HG02678 (cell line): ENCODE results near the gene MGAT5B.
"Not testable (repeated sequence)": the region's sequence is repeated elsewhere in the genome, so short reads cannot be mapped to it uniquely, and the experiment has no call there.

Source experiments
- ATAC-seq: cut with Tn5 transposase; IDR thresholded peaks from one replicate; pipeline ENCODE4 v1.9.1; 2021; ENCODE audit warnings: mild to moderate bottlenecking, moderate library complexity; ENCODE audit not compliant: unreplicated experiment

Gene MGAT5B

DNA sequence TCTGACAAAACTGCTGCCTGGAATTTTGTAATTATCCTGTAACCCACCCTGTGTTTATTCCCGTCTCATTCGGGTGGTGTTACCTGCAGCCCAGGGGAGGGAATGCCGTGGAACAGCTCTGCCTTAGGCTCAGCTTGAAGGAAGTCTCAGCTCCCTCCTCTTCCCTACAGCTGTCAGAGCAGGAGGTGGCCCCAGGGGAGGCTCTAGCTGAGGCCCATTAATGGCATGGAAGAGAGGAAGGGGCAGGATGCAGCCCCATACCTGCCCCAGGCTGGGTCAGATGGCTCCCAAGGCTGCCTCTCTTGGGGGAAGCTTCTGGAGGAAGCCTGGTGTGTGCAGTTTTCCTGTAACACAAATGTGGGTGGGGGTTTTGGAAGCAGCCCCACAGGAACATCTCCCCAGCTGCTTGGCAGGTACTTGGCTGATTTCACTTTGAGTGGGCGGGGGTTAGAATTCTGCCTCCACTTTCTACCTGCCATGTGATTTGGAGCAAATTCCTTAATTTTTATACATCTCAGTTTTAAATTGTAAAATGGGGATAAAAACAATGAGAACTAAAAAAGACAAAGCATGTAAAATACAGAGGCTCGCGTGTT, 103.9 kb downstream of the MGAT5B start:
- no peak for ATAC-seq

GRCh38 chr17:76973040-76973439, 104.8 kb downstream of the MGAT5B start:
- ATAC-seq, result no peak

DNA sequence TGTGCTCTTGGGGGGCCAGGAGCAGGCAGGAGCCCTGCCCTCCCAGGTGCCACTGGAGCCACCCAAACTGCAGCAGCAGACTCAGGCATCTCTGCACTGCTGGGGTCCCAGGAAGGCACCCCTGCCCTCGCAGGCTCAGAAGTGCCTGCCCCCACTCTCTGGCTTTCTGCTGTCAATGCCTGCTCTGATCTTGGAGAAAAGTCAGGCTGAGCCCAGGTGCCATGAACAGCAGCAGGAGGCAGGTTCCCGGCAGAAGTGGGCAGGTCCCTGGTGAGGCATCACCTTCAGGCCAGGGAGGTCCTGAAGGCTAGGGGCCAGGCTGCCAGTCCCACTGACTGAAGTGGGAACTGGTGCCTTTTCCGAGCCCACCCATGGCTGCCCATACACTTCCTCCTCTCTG, 106.5 kb downstream of the MGAT5B start:
- ATAC-seq, result no peak

DNA sequence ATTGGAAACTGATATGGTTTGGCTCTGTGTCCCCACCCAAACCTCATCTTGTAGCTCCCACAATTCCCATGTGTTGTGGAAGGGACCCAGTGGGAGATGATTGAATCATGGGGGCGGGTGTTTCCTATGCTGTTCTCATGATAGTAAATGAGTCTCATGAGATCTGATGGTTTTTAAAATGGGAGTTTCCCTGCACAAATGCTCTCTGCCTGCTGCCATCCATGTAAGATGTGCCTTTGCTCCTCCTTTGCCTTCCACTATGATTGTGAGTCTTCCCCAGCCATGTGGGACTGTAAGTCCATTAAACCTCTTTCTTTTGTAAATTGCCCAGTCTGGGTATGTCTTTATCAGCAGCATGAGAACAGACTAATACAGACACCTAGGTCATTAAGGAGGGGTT, 109.8 kb downstream of the MGAT5B start:
- ATAC-seq, result not testable (repeated sequence)

DNA sequence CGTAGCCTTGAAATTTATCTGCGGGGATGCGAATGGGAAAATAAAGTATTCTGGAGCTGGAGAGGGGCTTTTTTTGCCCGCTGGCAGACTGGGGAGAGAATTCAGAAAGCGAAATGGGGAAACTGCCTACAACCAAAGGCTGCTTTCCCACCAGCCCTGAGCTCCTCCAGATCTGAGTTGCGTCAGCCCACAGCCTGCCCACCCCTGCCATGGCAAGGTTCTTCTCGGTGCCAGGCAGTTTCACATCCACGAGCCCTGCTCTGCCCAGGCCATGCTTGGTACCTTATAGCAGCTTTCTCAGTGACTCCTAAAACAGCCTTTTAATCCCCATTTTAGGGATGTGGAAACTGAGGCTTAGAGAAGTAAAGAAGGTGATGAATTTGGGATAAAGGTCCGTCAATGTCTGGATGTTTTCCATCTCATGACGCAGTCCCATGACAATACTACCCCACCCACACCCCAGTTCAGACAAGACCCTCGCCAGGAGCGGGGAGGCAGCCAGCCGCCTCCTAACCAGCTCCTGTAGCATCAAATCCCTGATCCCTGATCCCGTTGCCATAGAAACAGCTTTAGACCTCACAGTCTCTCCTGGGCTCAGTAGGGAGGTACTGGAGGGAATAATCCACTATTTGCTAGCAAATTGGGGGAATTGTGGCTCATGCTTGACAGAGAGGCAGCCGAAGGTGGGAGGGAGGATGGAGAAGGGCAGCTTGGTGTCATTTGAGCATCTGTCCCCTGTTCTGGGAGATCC, 113.5 kb downstream of the MGAT5B start:
- ATAC-seq, result no peak

DNA sequence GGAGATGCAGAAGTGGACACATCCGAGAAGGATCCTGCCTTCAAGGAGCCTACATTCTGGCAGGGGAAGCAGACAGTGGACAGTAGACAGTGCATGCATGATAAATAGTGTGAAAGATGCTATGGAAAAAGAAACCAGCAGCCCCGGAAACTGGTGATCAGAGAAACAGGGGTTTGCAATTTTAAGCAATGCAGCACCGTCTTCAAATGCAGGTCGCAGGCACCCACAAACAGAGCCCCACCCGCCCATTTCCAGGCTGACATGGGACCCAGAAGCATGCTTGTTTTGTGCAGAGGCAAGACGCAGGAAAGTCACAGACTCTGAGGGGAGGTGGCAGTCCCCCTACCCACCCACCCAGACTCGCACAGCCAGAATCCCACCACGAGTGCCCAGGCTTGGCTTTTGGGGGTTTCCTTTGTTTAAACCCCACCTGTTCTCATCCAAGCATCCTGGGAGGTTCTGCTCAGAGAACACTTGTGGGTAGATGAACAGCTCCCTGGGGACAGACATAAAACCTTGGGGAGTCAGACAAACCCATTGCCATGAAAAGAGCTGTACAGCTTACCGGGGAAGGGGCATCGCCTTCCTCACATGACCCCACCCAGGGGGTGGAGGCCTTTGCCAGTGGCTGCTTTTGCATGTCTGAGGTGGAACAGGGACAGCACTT, 114.3 kb downstream of the MGAT5B start:
- ATAC-seq, result no peak

DNA sequence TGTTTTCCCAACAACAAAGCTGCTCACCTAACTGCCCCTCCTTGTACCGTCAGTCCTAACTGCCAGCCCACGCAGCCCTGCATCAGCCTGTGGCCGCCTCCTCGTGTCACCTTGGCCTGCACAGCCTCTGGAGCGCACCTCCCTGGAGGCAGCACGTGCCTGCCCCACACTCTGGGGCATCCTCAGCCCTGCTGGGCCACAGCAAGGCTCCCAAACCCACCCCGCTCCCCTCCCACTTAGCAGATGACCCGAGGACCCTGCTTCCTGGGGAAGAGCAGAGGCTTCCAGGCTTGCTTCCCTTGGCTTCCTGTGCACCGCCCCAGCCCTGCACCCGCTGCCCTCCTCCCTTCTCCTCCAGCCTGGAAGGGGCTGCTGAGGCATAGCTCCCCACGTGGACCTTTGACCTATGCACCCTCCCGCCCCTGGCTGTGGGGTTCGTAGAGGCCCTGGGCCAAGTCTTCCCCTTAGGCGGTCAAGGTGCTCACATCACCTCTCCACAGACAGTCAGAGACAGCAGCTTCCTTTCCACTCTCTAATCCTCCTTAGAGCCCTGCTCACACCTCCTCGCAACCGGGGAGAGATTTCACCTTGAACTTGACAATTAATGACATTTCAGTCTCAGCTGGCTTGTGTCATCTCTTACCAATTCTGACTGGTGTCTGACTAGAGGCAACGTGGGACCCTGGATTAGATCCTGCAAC, 115.0 kb downstream of the MGAT5B start:
- no peak for ATAC-seq

DNA sequence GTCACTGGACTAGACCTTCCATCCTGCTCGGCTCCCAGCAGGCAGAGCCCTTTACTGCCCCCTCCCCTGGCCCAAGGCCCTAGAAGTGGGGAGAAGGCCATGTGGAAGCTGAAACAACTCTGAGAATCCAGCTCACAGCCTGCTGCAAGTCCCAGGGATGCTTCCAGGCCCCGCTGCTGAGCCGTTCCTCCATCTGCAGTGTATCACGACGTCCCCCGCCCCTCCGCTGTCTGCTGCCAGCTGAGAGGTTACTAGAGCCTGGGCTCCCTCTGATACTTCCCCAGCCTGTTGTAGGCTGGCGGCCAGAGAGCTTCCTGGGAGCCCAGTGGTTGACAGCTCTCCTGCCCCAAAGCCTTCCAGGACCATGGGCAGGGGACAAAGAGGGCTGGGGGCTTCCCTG, 118.2 kb downstream of the MGAT5B start:
- no peak for ATAC-seq

GRCh38 chr17:76987486-76988093, 119.4 kb downstream of the MGAT5B start:
- no peak for ATAC-seq

DNA sequence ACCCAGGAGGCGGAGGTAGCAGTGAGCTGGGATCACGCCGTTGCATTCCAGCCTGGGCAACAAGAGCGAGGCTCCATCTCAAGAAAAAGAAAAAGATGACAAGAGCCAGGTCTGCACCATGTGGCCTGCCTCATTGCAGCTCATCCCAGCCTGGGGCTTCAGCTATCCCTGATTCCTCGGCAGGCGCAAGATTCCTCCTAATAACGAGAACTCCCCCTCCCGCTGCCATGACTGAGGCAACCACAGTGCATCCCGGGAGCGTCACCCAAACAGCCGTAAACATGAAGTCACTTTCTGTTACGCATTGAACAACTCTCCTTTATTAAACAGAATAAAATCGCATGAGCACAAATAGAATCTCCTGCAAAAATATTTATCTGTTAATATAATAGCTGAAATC, 120.6 kb downstream of the MGAT5B start:
- ATAC-seq, result no peak

DNA sequence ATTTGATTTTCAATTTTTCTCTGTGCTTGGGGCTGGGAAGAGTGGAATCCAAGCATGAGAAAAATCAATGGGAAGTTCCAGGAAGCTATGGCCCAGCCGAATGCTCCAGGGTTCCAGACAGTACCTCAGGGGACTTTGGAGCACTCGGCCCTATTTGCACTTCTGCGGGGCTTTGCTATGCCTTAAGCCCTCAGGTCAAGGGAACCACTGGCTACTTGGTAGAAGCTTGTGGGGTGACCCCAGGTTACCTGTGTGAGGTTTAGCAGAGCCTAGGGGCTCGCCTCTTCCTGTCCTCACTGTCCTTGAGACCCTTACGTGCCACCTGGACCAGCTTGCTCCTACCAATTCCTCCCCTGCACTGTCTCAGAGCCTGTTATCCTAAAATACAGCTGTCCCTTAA, 121.3 kb downstream of the MGAT5B start:
- no peak for ATAC-seq

DNA sequence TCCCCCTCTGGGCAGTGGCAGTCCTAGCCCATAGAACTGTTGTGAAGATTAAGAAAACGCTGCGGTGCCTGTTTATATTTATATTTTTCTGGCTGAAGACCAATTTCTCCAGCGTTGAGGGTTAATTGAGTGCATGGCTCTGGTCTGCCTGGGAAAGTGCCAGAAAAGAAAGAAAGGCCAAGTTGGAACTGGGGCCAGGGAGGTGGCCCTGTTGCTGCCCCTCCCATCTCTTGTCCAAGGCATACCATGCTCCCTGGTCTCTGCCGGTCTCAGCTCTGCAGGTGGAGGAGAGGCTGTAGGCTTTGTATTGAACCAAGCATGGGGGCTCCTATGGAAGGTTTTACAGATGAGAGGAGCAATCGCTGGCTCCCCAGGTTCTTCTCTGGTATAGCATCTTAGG, 124.7 kb downstream of the MGAT5B start:
- ATAC-seq, result no peak

DNA sequence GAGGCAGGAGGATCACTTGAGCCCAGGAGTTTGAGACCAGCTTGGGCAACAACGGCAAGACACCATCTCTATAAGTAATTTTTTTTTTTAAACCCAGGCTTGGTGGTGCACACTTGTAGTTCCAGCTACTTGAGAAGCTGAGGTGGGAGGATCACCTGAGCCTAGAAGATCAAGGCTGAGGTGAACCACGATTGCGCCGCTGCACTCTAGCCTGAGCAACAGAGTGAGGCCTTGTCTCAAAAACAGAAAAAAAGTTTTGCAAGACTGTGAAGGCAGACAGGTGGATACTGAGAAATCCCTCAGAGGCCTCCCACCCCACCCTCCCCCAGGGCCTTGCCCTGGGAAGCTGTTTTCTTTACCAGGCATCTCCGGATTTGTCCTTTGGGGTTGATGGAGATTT, 125.4 kb downstream of the MGAT5B start:
- ATAC-seq, result no peak

DNA sequence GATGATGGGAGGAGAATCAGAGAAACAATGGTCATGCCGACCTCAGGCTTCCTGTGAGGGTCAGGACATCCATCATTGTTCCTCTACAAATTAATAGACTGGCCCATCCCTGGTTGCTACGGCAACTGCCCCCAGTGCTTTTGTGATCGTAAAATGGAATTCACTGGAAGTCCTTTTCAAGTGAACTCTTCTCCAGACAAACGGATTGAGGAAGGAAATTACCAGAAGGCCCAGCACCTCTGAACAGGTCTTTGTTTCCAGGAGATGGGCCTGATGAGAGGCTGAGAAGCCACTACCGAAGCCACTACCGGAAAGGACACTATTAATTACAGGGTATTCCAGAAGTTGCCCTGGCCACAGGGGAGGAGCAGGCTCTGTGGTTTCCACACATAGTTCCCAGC, 126.0 kb downstream of the MGAT5B start:
- no peak for ATAC-seq

- no peak for ATAC-seq
Observed at GRCh38 chr17:76995387-76996105, 127.3 kb downstream of the MGAT5B start.

DNA sequence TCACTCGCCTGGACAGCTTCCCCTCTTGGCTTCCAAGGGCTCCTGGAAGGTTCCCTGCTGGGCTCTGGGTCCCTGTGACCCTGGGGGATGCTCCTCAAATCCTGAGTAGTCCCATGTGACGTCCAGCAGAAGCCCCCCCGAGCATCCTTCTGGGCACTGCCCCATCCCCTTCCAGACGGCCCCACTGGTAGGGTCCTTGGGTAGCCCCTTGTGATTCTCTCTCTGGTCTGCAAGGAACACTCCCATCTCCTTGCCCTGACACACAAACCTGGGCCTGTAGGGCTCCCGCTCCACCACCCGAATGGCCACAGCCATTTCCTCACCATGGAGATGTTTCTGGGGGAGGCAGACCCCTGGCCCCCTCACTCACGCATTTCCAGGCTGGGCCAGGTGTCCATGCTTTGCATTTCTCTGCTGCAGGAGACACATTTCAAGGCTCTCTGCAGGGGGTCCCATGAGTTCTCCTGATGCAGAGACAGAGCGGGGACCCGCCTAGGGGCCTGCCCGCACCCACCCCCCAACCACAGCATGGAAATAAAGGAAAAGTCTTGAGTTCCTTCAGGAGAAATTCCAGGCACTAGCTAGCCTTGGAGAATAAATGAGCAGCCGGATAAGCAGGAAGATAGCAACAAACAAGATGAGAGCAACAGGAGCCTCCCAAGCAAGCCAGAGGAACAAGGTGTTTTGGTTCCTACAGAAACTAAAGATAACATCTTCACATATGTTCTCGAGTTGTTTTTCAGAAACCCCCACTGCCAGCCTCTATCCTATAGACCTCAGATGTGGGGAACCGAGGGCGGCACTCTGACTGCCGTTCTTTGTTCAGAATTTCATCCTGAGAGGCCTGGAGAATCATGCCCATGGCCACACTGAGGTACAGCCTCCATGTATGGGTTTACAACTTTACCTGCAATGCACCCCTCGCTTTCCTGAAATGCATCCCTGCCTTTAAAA, 128.8 kb downstream of the MGAT5B start:
- no peak for ATAC-seq

DNA sequence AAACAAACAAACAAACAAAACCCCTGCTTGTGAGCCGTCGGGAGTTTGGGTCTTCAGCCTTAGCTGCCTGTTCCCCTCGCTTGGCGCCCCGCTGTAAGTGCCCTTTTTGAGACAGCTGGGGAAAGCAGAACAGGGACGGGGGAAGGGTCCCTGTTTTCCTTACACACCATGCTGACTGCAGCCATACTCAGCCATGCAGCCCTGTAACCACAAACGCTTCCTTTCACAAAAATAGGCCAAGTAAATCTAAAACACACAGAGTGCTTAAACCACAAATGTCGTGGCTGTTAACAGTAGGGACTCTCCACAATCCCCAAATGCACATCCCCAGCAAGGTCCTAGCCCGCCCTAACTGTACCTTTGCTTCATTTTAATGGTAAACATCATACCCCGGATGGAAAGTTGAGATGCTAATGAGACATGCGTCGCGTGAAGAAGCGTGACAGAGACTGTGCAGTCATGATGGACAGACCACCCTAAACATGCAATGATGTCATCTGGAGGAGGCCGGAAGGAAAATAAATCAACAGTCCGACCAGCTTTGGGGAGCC, 129.9 kb downstream of the MGAT5B start:
- peak; percentile 72 for ATAC-seq

GRCh38 chr17:76998839-76999238, 130.6 kb downstream of the MGAT5B start:
- no peak for ATAC-seq
